Progenitor cell of endocrine pancreas (in vitro differentiated cells): ENCODE measurements around the gene RANGRF. TPM values are rescaled to one million over a fixed set of nuclear protein-coding genes. Genes with fewer than 3 reads are reported as not detected.

ENCODE experiments used
- DNase-seq: peaks from one replicate; pipeline ENCODE4 v3.0.0; 2021; ENCODE audit warnings: low spot score; ENCODE audit not compliant: unreplicated experiment
- H3K27ac Mint-ChIP-seq: 2 replicates; pipeline ENCODE4 v1.8.0; 2021; ENCODE audit warnings: mild to moderate bottlenecking, moderate library complexity, mixed read lengths
- H3K27me3 Mint-ChIP-seq: 2 replicates; pipeline ENCODE4 v1.8.0; 2021; ENCODE audit warnings: mixed read lengths
- H3K36me3 Mint-ChIP-seq: 2 replicates; pipeline ENCODE4 v1.8.0; 2022; ENCODE audit warnings: mixed read lengths; ENCODE audit not compliant: insufficient read depth
- H3K4me1 Mint-ChIP-seq: 2 replicates; pipeline ENCODE4 v1.8.0; 2021; ENCODE audit warnings: low read depth, mixed read lengths
- H3K4me3 Mint-ChIP-seq: 2 replicates; pipeline ENCODE4 v1.8.0; 2021; ENCODE audit warnings: low read depth, mild to moderate bottlenecking, moderate library complexity, mixed read lengths
- H3K9me3 Mint-ChIP-seq: 2 replicates; pipeline ENCODE4 v1.8.0; 2021; ENCODE audit warnings: low read depth, mixed read lengths
- CTCF ChIP-seq: fragments of 200-600 bp; sonication (generic); IDR thresholded peaks from one replicate; pipeline ENCODE4 v1.5.0; 2021; ENCODE audit warnings: antibody characterized with exemption, mild to moderate bottlenecking; ENCODE audit not compliant: unreplicated experiment
- total RNA-seq: library from RNA; stranded (reverse); gene quantifications from 2 replicates; pipeline ENCODE4 v1.2.1, GENCODE V29; 2021

RANGRF gene
- total RNA-seq, 1 donor from 2014 or later = 31.2 TPM

GRCh38 chr17:8311131-8311790 lies 22.8 kb downstream of the RANGRF start:
- no peaks in the 10 kb centered on the region for H3K36me3 Mint-ChIP-seq
- H3K4me1 Mint-ChIP-seq = peaks cover 19% of the 10 kb centered on the region
- no peak overlapping the region for H3K4me3 Mint-ChIP-seq
- DNase-seq = no peak
- peaks cover 59% of the 10 kb centered on the region for H3K27me3 Mint-ChIP-seq
- no peak overlapping the region for H3K27ac Mint-ChIP-seq
- no peak for TF ChIP-seq CTCF
- H3K9me3 Mint-ChIP-seq = no peaks in the 10 kb centered on the region

GRCh38 chr17:8312251-8312650 lies 23.8 kb downstream of the RANGRF start:
- no peaks in the 10 kb centered on the region for H3K9me3 Mint-ChIP-seq
- peaks cover 67% of the 10 kb centered on the region for H3K27me3 Mint-ChIP-seq
- no peak overlapping the region for H3K4me3 Mint-ChIP-seq

GRCh38 chr17:8312726-8313600 lies 24.5 kb downstream of the RANGRF start:
- Mint-ChIP-seq H3K4me3 (no peak overlapping the region), H3K36me3 (no peaks in the 10 kb centered on the region), H3K27ac (no peak overlapping the region), H3K9me3 (no peaks in the 10 kb centered on the region), H3K4me1 (peaks cover 19% of the 10 kb centered on the region), H3K27me3 (peaks cover 69% of the 10 kb centered on the region)
- no peak for DNase-seq
- no peak for TF ChIP-seq CTCF

More at GRCh38 chr17:8312251-8312650, 23.8 kb downstream of the RANGRF start:
- H3K4me1 Mint-ChIP-seq = peaks cover 19% of the 10 kb centered on the region
- no peak for DNase-seq
- H3K36me3 Mint-ChIP-seq = no peaks in the 10 kb centered on the region
- TF ChIP-seq CTCF = no peak
- no peak overlapping the region for H3K27ac Mint-ChIP-seq

GRCh38 chr17:8314797-8315763 lies 26.6 kb downstream of the RANGRF start:
- Mint-ChIP-seq H3K36me3 (no peaks in the 10 kb centered on the region), H3K4me1 (peaks cover 18% of the 10 kb centered on the region), H3K9me3 (no peaks in the 10 kb centered on the region), H3K4me3 (peak overlapping the region; percentile 58), H3K27ac (no peak overlapping the region), H3K27me3 (peaks cover 69% of the 10 kb centered on the region)
- no peak for TF ChIP-seq CTCF
- no peak for DNase-seq
